NCI-H1930 (cell line): Measurements from ENCODE around the gene LMBRD2.
A peak's percentile ranks its signal among the peaks of the same experiment; 100 is the strongest.
"Not testable (repeated sequence)": the region's sequence is repeated elsewhere in the genome, so short reads cannot be mapped to it uniquely, and the experiment has no call there.

ENCODE experiments used
- DNase-seq, 2 experiments: peaks; one replicate each; lab custom pipeline; 2025; lab: John Stamatoyannopoulos, UW

LMBRD2 gene

DNA sequence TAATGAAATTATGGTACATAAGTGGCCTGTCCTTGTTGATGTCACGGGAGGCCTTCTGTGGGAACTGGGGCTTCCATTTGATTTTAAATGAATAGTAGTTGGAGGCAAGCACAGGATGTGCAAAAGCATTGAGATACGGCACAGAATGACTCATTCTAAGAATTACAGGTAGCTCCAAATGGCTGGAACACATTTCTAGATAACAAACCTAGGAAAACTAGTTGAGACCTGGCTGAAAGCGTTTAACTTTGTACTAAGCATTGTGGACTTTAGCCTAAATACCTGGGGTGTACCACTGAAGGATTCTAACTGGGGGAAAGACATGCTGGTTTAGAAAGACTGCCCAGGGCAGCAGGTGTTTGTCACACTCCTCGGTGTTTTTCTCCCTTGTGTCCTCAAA is 9.7 kb upstream of the LMBRD2 start:
- no peak for DNase-seq

DNA sequence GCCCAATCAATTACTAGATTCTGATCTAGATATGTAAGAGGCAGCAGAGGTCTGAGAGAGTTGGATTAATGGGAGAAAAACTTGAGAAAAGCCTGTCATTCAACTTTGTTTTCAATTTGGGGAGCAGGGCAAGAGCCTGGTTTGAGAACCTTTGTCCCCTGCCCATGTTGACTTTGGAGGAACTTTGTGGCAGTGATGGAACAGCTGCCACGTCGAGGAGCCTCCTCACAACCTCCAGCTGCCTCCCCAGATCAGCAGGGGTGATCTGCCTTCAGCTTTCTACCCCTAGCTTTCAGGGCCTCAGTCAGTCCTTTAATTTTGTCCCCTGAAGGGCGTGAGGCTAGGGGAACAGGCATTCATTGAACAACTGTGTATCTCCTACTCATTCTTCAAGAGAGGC is 8.9 kb upstream of the LMBRD2 start:
- DNase-seq: no peak

DNA sequence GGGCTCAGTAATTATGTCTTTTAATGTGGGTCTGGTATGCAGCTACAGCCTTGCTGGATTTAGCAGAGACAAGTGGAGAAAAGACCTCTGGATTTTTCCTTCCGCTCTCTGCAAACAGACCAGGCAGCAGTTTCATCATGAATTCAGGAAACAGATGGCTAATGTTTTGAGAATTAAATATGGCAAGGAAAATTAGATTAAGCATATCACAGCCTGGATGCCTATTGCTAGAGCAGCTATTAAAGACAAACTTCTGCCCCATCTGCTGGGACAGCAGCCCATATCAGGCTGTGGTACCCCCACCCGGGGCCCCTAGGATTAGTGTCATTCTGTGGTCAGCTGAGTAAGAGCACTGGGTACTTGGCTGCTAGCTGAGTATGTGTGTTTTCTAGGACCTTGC is 6.5 kb upstream of the LMBRD2 start:
- DNase-seq: no peak

DNA sequence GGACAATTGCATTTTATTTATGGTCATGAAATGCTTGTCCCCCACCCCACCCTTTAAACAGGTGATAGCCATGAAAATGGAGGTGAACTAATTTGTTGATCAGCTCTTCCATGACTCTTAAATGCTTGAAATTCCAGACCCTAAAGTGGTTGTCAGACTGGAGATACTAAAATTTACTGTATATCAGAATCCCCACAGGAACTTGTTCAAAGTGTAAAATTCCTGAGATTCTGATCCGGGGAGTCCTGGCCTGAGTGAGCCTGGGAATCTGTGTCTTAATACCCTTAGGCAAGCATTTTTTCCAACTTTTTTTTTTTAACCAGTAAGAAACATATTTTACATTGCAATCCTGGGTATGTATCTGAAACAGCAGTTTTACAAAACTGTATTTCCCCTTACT is 4.9 kb upstream of the LMBRD2 start:
- no peak for DNase-seq

DNA sequence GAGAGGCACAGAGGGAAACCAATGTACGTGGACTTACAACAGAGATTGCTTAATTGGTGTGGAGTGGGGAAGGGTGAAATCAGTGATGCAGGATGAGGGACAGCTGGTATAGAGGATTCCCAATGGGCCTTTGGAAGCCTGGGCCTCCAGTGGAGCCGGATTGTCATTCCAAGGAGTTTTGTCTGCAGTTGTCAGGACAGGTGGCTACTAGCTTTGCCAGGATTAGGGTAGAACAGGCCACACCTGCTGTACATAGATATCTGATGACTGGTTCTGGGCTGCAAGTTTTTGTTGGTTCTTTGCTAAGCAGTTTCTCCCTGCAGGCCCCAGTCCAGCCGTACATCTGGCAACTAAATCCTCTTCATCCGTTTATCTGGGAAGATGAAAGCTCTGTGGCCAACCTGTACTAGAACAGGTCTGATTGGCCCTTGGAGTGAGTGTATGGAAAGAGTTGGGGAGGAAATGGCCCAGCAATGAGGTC is 4.5 kb upstream of the LMBRD2 start:
- DNase-seq: no peak

DNA sequence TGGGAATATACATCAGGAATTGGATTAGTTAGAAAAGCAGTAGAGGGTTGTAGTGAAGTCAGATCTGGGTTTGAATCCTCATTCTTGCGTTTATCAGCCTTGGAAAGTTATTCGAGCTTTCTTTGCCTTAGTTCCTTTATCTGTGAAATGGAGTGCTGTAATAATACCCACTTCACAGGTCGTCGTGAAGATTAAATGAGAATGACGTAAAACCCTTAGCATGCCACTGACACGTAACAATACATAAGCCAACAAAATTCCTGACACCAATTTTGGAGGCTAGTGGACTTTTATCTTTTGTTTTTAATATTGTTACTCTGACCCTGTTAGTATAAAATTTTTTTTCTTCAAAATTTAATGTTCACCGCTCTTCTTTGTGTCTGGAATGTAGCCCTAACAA is 3.6 kb upstream of the LMBRD2 start:
- DNase-seq: no peak

DNA sequence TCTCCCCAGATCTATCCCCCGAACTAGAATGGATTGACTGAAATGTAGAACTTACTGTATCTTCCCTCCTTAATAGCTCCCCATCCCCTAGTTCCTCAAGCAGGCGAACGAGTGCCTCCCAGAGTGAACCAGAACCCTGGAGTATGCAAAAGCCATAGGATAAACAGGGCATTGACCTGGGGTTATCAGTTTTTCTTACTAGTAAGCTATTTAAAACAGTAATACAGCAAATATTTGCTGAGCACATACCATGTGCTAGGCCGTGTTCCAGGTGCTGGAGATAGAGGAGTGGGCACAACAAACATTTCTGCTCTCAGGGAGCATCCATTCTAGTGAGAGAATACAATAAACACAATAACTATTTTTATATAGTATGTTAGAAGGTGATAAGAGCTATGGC is 2.0 kb upstream of the LMBRD2 start:
- DNase-seq: no peak

DNA sequence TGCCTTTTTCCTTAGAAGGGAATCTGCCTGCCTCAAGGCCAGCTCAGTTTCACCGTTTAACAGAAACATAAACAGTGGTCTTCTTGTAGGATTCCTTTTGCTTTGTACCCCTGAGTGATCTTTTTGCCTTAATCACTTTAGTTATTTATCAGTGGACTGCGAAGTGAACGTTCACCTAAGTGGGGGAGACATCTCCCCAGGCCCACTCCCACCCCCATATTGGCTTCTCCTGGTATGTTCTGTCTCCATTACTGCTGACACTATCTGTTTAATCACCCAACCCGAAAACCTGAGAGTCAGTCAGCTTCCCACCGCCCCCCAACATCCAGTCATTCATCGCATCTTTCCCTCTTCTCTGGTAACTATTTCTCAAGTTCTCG is 1.6 kb upstream of the LMBRD2 start:
- no peak for DNase-seq

DNA sequence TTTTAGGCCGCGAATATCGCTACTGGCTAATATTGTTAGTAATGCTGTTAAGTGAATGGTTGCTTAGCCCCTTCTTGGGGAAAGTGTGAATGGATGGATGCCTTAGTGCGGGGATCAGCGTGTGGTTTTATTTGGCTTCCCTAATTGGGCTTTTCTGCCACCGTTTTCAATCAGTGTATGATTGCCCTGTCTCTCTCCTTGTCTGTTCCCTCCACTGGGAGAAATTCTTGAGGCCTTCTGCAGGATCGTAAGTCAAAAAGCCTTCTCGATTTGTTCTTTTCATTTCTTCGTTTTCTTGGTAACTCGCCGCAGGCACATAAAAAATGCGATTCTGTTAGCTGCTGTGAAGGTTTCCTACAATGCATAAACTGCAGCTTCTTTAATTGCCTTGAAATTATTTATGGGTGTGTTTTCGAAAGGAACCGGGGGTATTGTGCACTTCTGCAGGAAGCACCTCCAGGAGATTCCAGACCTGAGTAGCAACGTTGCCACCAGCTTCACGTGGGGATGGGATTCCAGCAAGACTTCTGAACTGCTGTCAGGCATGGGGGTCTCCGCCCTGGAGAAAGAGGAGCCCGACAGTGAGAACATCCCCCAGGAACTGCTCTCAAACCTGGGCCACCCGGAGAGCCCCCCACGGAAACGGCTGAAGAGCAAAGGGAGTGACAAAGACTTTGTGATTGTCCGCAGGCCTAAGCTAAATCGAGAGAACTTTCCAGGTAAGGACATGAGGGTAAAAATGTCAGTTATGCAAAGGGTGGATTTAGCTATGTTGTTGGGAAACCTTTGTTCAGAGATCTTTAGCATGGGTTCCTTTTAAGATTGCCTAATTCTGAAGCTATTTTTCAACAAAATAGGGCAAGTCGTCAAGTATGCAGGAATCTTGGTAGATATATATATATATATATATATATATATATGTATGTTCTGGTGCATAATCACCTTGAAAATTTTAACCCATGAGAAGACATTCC is 924 bp upstream of the LMBRD2 start:
- DNase-seq: peak in 1 of 2 experiments; percentile 6

DNA sequence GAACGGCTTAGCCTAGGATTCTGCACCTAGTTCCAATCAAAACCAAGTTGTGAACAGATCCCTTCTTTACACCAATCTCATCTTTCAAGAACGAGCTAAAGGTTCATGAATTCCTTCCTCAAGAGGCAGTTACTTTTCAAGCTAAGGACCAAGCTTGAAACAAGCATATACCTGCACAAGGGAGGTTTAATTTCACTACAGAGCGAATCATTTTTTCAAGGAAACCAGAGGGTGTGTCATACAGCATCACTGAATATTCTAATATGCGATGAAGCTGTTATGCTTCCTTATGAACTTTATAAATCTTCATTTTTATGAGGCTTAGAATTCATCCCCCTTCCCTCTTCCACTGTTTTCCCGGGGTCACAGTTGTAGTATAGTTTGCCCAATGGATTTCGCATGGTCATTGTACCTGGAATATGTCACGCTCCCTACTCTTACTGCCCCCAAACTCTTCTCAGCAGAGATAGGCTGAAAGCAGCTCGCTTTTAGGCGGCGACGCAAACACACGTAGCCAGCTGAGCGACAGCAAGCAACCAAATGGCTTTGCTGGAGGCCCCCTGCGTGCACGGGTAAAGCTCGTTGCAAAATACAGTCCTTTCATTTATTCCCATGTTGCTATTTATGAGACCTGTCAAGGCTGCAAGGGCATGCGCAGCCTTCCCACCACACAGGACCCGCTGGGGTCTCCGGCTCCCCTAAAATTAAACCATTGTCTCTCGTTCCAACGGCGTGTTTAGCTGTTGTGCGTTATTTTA is 832 bp downstream of the LMBRD2 start:
- DNase-seq: peak; percentile 29 to 52

DNA sequence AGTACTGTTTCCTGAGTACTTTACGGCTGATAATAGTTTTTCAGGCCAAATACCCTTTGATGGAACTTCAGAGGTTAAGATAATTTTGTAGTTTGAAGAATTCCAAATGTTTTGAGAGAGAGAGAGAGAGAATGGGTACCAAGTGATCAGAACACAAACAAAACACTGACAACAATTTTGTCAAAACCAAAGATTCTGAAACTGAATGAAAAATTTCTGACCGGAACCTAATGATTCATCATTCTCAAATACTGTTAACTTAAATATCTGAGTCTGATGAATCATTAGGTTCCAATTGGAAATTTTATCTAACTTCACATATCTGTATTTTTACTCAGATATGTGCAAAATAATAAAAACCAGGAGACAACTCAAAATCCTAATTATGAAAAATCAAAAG is 4.0 kb downstream of the LMBRD2 start:
- no peak for DNase-seq

DNA sequence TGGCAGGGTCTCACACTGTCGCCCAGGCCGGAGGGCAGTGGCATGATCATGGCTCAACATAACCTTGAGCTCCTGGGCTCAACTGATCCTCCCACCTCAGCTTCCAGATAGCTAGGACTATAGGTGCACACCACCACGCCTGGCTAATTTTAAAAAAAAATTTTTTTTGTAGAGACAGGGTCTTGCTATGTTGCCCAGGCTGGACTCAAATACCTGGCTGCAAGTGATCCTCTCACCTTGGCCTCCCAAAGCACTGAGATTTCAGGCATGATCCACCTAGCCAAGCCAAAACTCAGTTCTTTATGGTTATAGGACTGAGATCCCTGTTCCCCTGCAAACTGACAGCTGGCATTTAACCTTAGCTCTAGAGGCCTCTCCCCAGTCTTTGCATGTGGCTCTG is 5.3 kb downstream of the LMBRD2 start:
- DNase-seq: no peak

DNA sequence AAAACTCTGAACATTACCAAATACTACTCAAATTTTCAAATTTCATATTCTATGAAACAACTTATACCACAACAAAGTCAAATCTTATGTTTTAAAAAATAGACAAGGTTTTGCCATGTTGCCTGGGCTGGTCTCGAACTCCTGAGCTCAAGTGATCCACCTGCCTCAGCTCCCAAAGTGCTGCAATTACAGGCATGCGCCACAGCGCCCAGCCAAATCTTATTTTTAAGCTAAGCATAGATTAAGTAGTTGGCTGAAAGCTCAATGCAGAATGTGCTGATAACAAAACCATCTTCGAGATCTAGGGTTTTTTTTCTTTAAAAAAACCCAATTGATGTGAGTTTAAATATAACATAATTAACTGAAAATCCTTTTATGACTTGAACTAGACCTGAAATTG is 6.4 kb downstream of the LMBRD2 start:
- DNase-seq: no peak

DNA sequence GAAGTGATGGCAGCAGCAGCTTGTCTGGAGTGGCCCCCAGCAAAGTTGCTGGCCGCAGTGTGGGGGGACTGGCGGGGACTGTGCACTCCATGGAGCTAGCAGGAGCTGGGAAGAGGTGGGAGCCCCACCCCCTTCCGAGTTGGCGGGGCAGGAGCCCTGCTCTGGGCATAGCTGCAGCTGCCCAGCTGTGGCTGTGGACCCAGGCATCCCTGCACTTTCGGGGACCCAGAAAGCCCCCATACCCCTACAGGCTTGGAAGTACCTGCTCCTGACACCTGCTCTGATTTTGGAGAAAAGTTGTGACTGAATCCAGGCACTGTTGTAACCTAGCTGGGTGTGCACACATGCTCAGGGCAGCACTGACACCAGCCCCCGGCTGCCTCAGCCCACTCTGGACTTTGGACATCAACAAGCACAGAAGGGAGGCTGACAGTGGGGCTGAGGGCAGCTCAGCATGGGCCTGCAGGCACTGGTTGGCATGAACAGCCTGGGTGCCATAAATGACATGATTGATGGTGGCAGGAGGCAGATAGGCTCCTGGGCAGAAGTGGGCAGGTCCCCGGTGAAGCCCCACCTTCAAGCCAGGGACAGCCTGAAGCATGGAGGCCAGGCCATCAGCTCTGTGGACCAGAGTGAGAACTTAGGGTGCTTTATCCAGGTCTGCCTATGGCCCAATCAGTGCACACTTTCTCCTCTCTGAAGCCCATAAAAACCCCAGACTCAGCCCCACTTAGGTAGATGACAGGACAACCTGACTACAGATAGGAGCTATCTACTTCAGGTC is 12.6 kb downstream of the LMBRD2 start:
- no peak for DNase-seq

DNA sequence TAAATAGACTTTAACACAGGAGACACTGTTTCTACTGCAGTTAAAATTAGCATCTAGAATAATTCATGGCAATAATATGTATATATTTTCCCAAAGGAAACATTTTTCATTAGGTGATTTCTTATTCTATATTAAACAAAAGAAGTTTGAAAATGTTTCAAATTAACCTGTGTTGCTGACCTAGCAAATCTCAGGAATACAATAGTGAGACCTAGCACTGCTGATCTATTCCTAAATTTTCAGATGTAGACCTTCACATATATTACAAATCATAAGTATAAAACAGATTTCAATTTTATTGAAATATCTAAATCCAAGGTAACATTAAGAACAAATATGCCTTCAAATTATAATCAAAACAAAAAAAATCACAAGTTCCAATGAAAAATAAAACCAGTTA is 15.1 kb downstream of the LMBRD2 start:
- no peak for DNase-seq

DNA sequence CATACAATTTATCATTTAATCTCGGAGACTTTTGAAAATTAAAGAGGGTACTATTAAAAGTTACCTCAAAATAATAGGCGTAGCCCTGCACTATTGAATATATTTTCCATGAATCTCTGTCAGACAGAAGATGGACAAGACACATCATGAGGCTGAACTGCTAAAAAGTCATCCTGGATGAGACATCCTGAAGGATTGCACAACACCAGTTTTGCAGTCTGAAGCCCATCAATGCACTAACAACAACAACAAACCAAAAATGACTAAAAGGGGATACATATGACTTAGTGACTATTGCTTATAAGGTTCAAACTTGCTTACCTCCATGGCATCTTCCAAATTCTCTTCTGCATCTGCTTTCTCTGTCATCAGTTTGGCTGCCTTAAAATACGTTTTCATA is 15.7 kb downstream of the LMBRD2 start:
- DNase-seq: no peak

DNA sequence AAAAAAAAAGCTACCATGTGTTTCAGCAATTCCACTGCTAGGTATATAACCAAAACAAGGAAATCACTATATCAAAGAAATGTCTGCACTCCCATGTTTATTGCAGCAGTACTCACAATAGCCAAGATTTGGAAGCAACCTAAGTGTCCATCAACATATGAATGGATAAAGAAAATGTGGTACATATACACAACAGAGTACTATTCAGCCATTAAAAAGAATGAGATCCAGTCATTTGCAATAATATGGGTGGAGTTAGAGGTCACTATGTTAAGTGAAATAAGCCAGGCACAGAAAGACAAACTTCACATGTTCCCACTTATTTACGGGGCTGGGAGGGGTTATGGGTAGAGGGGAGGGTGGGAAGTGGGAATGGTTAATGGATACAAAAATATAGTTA is 18.7 kb downstream of the LMBRD2 start:
- not testable (repeated sequence) for DNase-seq

DNA sequence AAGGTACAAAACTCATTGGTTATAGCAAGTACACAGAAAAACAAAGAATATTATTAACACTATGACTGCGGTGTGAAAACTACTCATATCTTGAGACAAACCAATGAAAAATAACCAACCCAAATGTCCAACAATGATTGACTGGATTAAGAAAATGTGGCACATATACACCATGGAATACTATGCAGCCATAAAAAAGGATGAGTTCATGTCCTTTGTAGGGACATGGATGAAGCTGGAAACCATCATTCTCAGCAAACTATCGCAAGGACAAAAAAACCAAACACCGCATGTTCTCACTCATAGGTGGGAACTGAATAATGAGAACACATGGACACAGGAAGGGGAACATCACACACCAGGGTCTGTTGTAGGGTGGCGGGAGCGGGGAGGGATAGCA is 22.0 kb downstream of the LMBRD2 start:
- not testable (repeated sequence) for DNase-seq

DNA sequence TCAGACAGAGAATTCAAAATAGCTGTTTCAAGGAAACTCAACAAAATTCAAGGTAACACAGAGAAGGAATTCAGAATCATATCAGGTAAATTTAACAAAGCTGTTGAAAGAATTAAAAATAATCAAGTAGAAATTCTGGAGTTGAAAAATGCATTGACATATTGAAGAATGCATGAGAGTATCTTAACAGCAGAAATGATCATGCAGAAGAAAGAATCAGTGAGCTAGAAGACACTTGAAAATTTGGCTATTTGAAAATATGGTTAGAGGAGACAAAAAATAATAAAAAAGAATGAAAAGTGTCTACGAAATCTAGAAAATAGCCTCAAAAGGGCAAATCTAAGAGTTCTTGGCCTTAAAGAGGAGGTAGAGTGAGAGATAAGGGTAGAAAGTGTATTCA is 22.9 kb downstream of the LMBRD2 start:
- DNase-seq: no peak

DNA sequence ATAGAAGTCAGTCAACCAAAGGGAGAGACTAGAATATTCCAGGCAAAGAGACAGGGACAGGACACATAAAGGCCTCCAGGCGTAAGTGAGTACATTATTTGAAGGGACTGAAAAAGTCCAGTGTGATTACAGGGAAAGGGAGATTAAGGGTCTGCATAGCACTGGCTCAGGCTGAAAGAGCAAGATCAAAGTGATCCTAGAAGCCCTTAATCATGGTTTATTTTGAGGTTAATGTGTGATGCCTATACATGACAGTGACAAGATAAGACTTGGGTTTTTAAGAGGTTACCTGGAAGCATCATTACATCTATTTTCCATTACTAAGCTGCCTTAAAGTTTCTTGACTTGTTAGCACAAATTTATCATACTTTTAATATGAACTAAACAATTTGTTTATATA is 25.8 kb downstream of the LMBRD2 start:
- no peak for DNase-seq

DNA sequence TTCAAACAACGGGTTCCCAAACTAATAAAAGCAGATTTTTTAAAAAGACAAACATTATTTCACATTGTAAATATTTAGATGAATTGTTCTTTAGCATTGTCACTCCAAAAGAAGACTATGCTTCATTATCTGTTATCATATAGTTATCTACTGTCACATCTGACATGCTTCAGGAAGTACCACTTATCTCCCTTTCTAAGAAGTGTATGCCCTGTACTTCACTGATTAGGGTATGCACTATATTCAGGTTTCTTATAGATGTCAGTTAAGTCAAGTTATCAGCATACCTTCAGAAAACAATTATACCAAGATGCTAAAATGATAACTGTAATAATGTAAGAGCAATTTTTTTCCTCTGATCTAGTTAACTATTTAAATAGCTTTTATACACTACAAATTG is 40.4 kb downstream of the LMBRD2 start:
- DNase-seq: no peak

DNA sequence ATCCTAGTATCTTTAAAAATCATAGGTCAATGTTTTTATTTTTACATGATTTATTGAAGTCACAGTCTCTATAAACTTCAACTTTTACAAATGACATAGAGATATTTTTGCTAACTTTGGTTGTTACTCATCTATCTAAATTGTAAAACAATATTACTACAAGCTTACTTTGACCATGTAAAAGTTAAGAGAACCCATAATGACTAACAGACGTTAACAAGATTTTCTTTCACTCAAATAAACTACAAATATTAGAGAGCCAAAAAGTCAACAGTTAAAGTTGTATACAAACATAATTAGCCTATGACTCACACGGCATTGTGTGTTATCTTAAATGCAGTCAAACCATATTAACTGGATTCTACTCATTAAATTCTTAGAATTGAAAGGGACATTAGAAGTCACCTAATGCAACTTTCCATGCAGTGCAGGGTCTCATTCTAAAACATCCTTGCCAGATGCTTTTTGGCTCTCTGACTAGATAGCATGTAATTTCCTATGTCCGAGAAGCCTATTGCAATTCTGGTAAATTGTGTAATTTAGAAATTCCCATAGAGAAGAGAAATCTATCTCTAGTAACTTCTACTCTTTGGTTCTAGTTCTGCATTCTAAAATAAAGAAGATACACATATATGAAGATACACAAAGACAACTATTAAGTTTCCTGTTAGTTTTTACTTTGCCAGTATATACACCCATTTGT is 42.8 kb downstream of the LMBRD2 start:
- DNase-seq: no peak
